ENCODE data around the gene USP53. TPM values are rescaled to one million over a fixed set of nuclear protein-coding genes. Genes with fewer than 3 reads are reported as not detected.

The USP53 gene
- 5.9 to 9.8 TPM (median 9.0 TPM) in 5 replicates for total RNA-seq (2022; extraction: Qiagen RNA extraction)

DNA sequence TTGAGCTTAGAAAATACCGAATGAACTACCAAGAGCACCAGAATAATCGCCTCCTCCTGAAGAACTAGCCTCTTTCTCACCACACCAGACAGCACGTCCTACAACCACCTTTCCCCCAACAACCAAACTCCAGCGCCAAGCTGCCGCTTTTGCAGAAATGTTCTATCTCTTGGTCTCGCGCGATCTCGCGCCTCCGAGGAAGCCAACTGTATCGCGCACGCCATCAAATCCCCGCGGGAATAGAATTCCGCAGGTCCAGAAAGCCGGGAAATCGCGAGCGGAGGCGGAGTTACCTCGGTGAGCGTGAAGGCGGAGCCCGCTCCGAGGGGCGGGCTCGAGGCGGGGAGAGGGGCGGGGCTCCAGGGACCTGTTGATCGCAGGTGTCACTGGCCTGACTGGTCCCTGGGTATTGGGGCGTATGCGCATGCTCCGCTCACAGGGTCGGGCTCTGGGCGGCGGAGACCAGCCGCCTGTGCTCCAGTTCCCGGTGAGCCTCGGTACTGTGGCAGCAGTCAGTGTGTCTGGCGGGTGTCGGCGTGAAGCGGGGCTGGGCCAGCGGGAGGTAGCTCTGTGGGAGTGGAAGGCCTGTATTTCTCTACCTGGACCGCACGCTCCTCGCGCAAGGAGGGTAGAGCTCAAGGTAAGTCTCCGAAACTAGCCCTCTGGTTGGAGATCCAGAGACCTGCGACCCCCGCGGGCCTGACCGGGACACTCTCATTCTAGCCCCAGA, at the start of gene USP53:
USP53 (plus strand) TSS at position 480 of the 730 bp plus-strand sequence. CDS start 27,047 bp downstream, outside the sequence.

DNA sequence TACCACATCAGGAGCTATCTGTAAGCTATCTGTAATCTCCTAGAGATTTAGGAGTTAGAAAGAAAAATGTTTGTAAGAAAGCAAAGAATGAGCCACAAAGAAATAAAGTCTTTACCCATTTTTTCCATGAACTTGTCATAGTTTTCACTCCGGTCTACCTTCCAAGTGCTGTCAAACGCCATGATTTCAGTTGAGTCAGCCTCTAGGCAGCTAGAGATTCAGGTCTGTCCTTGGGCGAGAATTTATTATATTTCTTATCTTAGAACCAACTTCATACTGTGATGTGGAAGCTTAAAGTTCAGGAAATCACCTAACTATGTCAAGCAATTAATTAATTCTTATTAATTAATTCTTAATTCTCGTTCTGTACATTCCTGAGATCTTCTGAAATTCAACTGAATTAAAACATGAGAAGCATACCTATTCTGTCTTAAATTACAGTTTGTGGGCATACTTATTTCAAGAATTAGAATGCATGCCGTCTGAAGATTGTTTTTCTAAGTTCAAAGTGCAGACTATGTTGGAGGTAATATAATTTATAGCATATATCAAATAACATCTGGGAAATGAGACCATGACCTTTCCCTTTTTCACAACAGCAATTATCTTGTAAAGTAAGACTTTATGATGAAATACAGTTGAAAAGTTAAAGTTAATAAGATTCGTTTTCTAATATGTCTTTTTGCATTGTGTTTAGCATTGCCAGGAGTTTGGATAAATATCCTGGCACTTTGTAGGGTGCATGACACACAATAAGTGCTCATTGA, 109.6 kb downstream of the USP53 start, which contains the start of gene FABP2:
FABP2 (minus strand) TSS at position 218 of the 767 bp plus-strand sequence; CDS start at position 182, 36 bp downstream.

Other genes starting within 250 kb of the USP53 start
- 0.02 TPM in 1 of 5 replicates, not detected in the others for gene MYOZ2, start 76.9 kb upstream of the USP53 start, total RNA-seq (2022; extraction: Qiagen RNA extraction)
- not detected in 5 replicates for gene FABP2, start 109.4 kb downstream of the USP53 start, total RNA-seq (2022; extraction: Qiagen RNA extraction)

Data from A549 treated with CORT108297 at 1 μM for 4 hours (cell line).